DOHH2 (cell line): ENCODE data around the gene NECAP2.

Experiments used
- H3F3A ChIP-seq: fragments of 200-600 bp; sonication (generic), shearing (Covaris generic); 2 replicates; pipeline ENCODE4 v1.6.0; 2016; ENCODE audit warnings: antibody characterized with exemption, mild to moderate bottlenecking; ENCODE audit not compliant: control insufficient read depth, insufficient read depth
- H3K27ac ChIP-seq: fragments of 200-600 bp; sonication (generic); 2 replicates; pipeline ENCODE4 v1.5.1; 2014; ENCODE audit warnings: low read depth, mild to moderate bottlenecking, low read length, moderate library complexity
- H3K27me3 ChIP-seq: fragments of 200-600 bp; sonication (generic); 2 replicates; pipeline ENCODE4 v1.6.1; 2014; ENCODE audit warnings: mild to moderate bottlenecking, low read length, mixed read lengths; ENCODE audit not compliant: control insufficient read depth
- H3K36me3 ChIP-seq: fragments of 200-600 bp; sonication (generic); 2 replicates; pipeline ENCODE4 v1.6.1; 2014; ENCODE audit warnings: mild to moderate bottlenecking, low read length, moderate library complexity, mixed read lengths; ENCODE audit not compliant: control insufficient read depth
- H3K4me1 ChIP-seq: fragments of 200-600 bp; sonication (generic); 2 replicates; pipeline ENCODE4 v1.6.1; 2014; ENCODE audit warnings: mild to moderate bottlenecking, low read length, mixed read lengths; ENCODE audit not compliant: control insufficient read depth
- H3K4me2 ChIP-seq: fragments of 200-600 bp; sonication (generic); 2 replicates; pipeline ENCODE4 v1.6.0; 2014; ENCODE audit warnings: mild to moderate bottlenecking, low read length, moderate library complexity
- H3K4me3 ChIP-seq: fragments of 200-600 bp; sonication (generic); 2 replicates; pipeline ENCODE4 v1.5.1; 2014; ENCODE audit warnings: mild to moderate bottlenecking, low read length, mixed read lengths
- H3K79me2 ChIP-seq: fragments of 200-600 bp; sonication (generic); 2 replicates; pipeline ENCODE4 v1.6.1; 2014; ENCODE audit warnings: mild to moderate bottlenecking, low read length, mixed read lengths; ENCODE audit not compliant: control insufficient read depth
- H3K9me2 ChIP-seq: fragments of 200-600 bp; sonication (generic); replicated peaks from 2 replicates; pipeline ENCODE4 v1.6.1; 2014; ENCODE audit warnings: mild to moderate bottlenecking, low read length, mixed read lengths; ENCODE audit not compliant: control insufficient read depth
- H3K9me3 ChIP-seq: fragments of 200-600 bp; sonication (generic); 2 replicates; pipeline ENCODE4 v1.6.1; 2014; ENCODE audit warnings: antibody characterized with exemption, low read length, mixed read lengths; ENCODE audit not compliant: control insufficient read depth, insufficient read depth
- H4K20me1 ChIP-seq: fragments of 200-600 bp; sonication (generic); 2 replicates; pipeline ENCODE4 v1.6.0; 2014; ENCODE audit warnings: low read depth, mild to moderate bottlenecking, antibody characterized with exemption, low read length, moderate library complexity; ENCODE audit not compliant: control insufficient read depth, insufficient read depth
- CTCF ChIP-seq: fragments of 200-600 bp; sonication (generic); IDR thresholded peaks from one replicate; pipeline ENCODE4 v1.5.1; 2014; ENCODE audit warnings: antibody characterized with exemption, mild to moderate bottlenecking, low read depth, low read length; ENCODE audit not compliant: poor library complexity, severe bottlenecking
- EZH2phosphoT487 ChIP-seq: fragments of 200-600 bp; sonication (generic); IDR thresholded peaks from 2 replicates; pipeline ENCODE4 v1.6.1; 2017; ENCODE audit warnings: borderline replicate concordance, mild to moderate bottlenecking, antibody characterized with exemption, low read length, moderate library complexity, mixed read lengths

The NECAP2 gene

GRCh38 chr1:16405441-16405840 lies 35.1 kb upstream of the NECAP2 start:
- H3K4me3 ChIP-seq: no peak overlapping the region
- no peaks in the 10 kb centered on the region for H3K36me3 ChIP-seq
- H3K9me2 ChIP-seq: no peaks in the 10 kb centered on the region
- H3K79me2 ChIP-seq: no peaks in the 10 kb centered on the region
- no peaks in the 10 kb centered on the region for H3K27me3 ChIP-seq
- peaks cover 5% of the 10 kb centered on the region; the same call in 1 of the 2 replicates for H3F3A ChIP-seq
- no peak overlapping the region for H3K27ac ChIP-seq
- no peaks in the 10 kb centered on the region for H3K9me3 ChIP-seq
- no peaks in the 10 kb centered on the region for H4K20me1 ChIP-seq
- no peak overlapping the region for H3K4me2 ChIP-seq
- TF ChIP-seq EZH2phosphoT487 (no peak), CTCF (no peak)
- peaks cover 11% of the 10 kb centered on the region for H3K4me1 ChIP-seq

DNA sequence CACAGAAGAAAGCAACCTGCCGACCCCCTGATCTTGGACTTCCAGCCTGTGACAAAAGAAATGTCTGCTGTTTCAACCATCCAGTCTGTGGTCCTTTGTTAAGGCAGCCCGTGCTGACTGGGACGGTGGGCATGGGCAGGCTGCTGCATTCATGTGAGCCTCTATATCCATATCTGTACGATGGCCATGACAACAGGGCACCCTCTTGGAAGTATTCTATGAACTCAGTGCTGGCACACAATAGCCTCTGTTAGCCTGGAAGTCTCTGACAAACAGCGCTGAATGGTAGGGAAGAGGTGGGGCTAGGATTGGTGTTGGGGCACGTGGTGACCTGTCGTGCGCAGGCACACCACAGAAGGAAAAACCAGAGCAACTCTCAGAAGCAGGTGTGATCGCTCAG lies 33.7 kb upstream of the NECAP2 start:
- Histone ChIP-seq H3K4me3 (no peak overlapping the region), H4K20me1 (no peaks in the 10 kb centered on the region), H3K27ac (no peak overlapping the region), H3F3A (no peaks in the 10 kb centered on the region), H3K36me3 (no peaks in the 10 kb centered on the region), H3K9me3 (no peaks in the 10 kb centered on the region), H3K79me2 (no peaks in the 10 kb centered on the region), H3K4me2 (no peak overlapping the region), H3K27me3 (no peaks in the 10 kb centered on the region), H3K9me2 (no peaks in the 10 kb centered on the region), H3K4me1 (peaks cover 11% of the 10 kb centered on the region)
- TF ChIP-seq CTCF: no peak
- no peak for TF ChIP-seq EZH2phosphoT487

DNA sequence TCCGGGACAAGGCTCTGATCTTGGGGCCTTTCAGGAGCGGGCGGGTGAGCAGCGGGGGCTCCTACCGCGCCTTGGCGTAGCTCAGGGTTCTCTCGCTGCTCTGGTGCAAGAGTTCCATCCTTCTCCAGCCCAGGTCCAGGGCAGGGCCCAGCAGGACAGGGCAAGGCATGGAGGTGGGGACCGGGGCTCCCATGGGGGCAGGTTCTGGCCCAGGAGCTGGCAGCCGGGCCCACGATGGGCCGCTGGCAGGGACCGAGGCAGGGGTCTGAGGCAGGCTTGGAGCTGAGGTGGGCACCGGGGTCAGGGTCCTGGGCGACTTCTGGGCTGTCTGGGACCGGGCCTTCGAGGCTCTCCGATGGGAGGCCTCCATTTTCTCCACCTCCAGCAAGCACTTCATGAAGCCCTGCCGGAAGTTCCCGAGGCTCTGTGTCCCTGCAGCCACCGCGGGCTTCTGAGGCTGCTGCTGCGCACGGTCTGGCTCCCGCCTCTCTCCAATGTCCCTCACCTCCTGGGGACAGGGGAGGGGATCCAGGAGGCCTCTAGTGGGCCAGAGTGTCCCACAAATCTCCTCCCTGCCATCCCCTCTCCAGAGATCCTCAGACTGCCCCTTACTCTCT lies 30.9 kb upstream of the NECAP2 start:
- Histone ChIP-seq H3K27ac (no peak overlapping the region), H3K9me2 (no peaks in the 10 kb centered on the region), H3K4me2 (no peak overlapping the region), H3K4me1 (peaks cover 11% of the 10 kb centered on the region), H3K9me3 (no peaks in the 10 kb centered on the region), H3K36me3 (no peaks in the 10 kb centered on the region), H4K20me1 (no peaks in the 10 kb centered on the region), H3K27me3 (no peaks in the 10 kb centered on the region), H3F3A (no peaks in the 10 kb centered on the region), H3K4me3 (no peak overlapping the region), H3K79me2 (no peaks in the 10 kb centered on the region)
- no peak for TF ChIP-seq CTCF
- no peak for TF ChIP-seq EZH2phosphoT487
